OCI-LY1 (cell line): Measurements from ENCODE around the gene CCNJL.

ENCODE experiments used
- H2AFZ ChIP-seq: fragments of 200-600 bp; sonication (generic), shearing (Covaris generic); 2 replicates; pipeline ENCODE4 v1.6.0; 2014; ENCODE audit warnings: antibody characterized with exemption, mild to moderate bottlenecking, low read length
- H3F3A ChIP-seq: fragments of 200-600 bp; sonication (generic), shearing (Covaris generic); 2 replicates; pipeline ENCODE4 v1.6.0; 2014; ENCODE audit warnings: mild to moderate bottlenecking, antibody characterized with exemption, low read length, moderate library complexity; ENCODE audit not compliant: insufficient read depth
- H3K27ac ChIP-seq: fragments of 200-600 bp; sonication (generic); 2 replicates; pipeline ENCODE4 v1.5.1; 2014; ENCODE audit warnings: low read length, mixed run types, mild to moderate bottlenecking, low read depth; ENCODE audit not compliant: poor library complexity, severe bottlenecking
- H3K27me3 ChIP-seq: fragments of 200-600 bp; sonication (generic); 2 replicates; pipeline ENCODE4 v1.6.0; 2014; ENCODE audit warnings: antibody characterized with exemption, mild to moderate bottlenecking, low read length, moderate library complexity; ENCODE audit not compliant: insufficient read depth
- H3K36me3 ChIP-seq: fragments of 200-600 bp; sonication (generic); 2 replicates; pipeline ENCODE4 v1.6.1; 2014; ENCODE audit warnings: mild to moderate bottlenecking, antibody characterized with exemption, low read length, moderate library complexity, mixed read lengths; ENCODE audit not compliant: insufficient read depth
- H3K4me1 ChIP-seq: fragments of 200-600 bp; sonication (generic); 2 replicates; pipeline ENCODE4 v1.5.1; 2014; ENCODE audit warnings: mild to moderate bottlenecking, low read length, moderate library complexity; ENCODE audit not compliant: insufficient read depth, severe bottlenecking
- H3K4me2 ChIP-seq: fragments of 200-600 bp; sonication (generic), shearing (Covaris generic); 2 replicates; pipeline ENCODE4 v1.6.1; 2014; ENCODE audit warnings: low read length
- H3K4me3 ChIP-seq: fragments of 200-600 bp; sonication (generic); 2 replicates; pipeline ENCODE4 v1.5.1; 2014; ENCODE audit warnings: low read length, low read depth, mild to moderate bottlenecking, mixed read lengths; ENCODE audit not compliant: poor library complexity, severe bottlenecking
- H3K79me2 ChIP-seq: fragments of 200-600 bp; shearing (Covaris generic); 2 replicates; pipeline ENCODE4 v1.6.1; 2016; ENCODE audit warnings: mixed run types, low read length, mixed read lengths; ENCODE audit not compliant: insufficient read depth
- H3K9ac ChIP-seq: fragments of 200-600 bp; sonication (generic), shearing (Covaris generic); 2 replicates; pipeline ENCODE4 v1.6.1; 2014; ENCODE audit warnings: mild to moderate bottlenecking, low read length, mixed read lengths
- H3K9me2 ChIP-seq: fragments of 200-600 bp; sonication (generic), shearing (Covaris generic); 2 replicates; pipeline ENCODE4 v1.6.1; 2014; ENCODE audit warnings: low read depth, mild to moderate bottlenecking, low read length, mixed read lengths
- H3K9me3 ChIP-seq: fragments of 200-600 bp; shearing (Covaris generic); 2 replicates; pipeline ENCODE4 v1.6.1; 2014; ENCODE audit warnings: low read length, mixed read lengths
- H4K20me1 ChIP-seq: fragments of 200-600 bp; sonication (generic), shearing (Covaris generic); 2 replicates; pipeline ENCODE4 v1.6.0; 2016; ENCODE audit warnings: mild to moderate bottlenecking, low read length; ENCODE audit not compliant: insufficient read depth
- CTCF ChIP-seq: fragments of 200-600 bp; sonication (generic), shearing (Covaris generic); IDR thresholded peaks from 2 replicates; pipeline ENCODE4 v1.5.1; 2017; ENCODE audit warnings: mild to moderate bottlenecking, antibody characterized with exemption, low read length, moderate library complexity, mixed read lengths
- EZH2 ChIP-seq: fragments of 200-600 bp; sonication (generic), shearing (Covaris generic); IDR thresholded peaks from 2 replicates; pipeline ENCODE4 v1.8.0; 2017; ENCODE audit warnings: borderline replicate concordance, mixed run types, mild to moderate bottlenecking, antibody characterized with exemption, low read length, moderate library complexity, mixed read lengths

Gene CCNJL

GRCh38 chr5:160281275-160281674 lies 31.1 kb downstream of the CCNJL start:
- H3F3A ChIP-seq, result no peaks in the 10 kb centered on the region

GRCh38 chr5:160280384-160281095 lies 31.8 kb downstream of the CCNJL start:
- Histone ChIP-seq H3K9ac (no peak overlapping the region), H3K4me2 (no peak overlapping the region), H3K27me3 (no peaks in the 10 kb centered on the region), H2AFZ (no peak overlapping the region), H3K4me1 (no peaks in the 10 kb centered on the region), H3K79me2 (no peaks in the 10 kb centered on the region), H3F3A (no peaks in the 10 kb centered on the region), H3K36me3 (no peaks in the 10 kb centered on the region), H4K20me1 (no peaks in the 10 kb centered on the region), H3K9me2 (no peaks in the 10 kb centered on the region), H3K4me3 (no peak overlapping the region), H3K9me3 (no peaks in the 10 kb centered on the region), H3K27ac (no peak overlapping the region)
- no peak for TF ChIP-seq CTCF
- no peak for TF ChIP-seq EZH2

More at GRCh38 chr5:160281275-160281674, 31.1 kb downstream of the CCNJL start:
- Histone ChIP-seq H4K20me1 (no peaks in the 10 kb centered on the region), H3K36me3 (no peaks in the 10 kb centered on the region), H3K27ac (no peak overlapping the region), H3K9me2 (no peaks in the 10 kb centered on the region), H3K4me2 (no peak overlapping the region), H3K4me3 (no peak overlapping the region), H3K79me2 (no peaks in the 10 kb centered on the region), H2AFZ (no peak overlapping the region), H3K9me3 (no peaks in the 10 kb centered on the region), H3K9ac (no peak overlapping the region), H3K4me1 (no peaks in the 10 kb centered on the region), H3K27me3 (no peaks in the 10 kb centered on the region)
- TF ChIP-seq CTCF, result no peak

- no peaks in the 10 kb centered on the region for H3K9me2 ChIP-seq
- no peaks in the 10 kb centered on the region for H3K36me3 ChIP-seq
- H3K9ac ChIP-seq, result no peak overlapping the region
- H3K27me3 ChIP-seq, result no peaks in the 10 kb centered on the region
- H3K4me1 ChIP-seq, result no peaks in the 10 kb centered on the region
- no peaks in the 10 kb centered on the region for H4K20me1 ChIP-seq
- no peak overlapping the region for H3K4me2 ChIP-seq
- no peak overlapping the region for H3K27ac ChIP-seq
- TF ChIP-seq CTCF (no peak), EZH2 (no peak)
- no peaks in the 10 kb centered on the region for H3K79me2 ChIP-seq
- no peak overlapping the region for H2AFZ ChIP-seq
- no peaks in the 10 kb centered on the region for H3K9me3 ChIP-seq
- no peaks in the 10 kb centered on the region for H3F3A ChIP-seq
- no peak overlapping the region for H3K4me3 ChIP-seq
Measured at GRCh38 chr5:160278343-160278742, 34.0 kb downstream of the CCNJL start.
